Measurements from ENCODE around the gene AP3D1.

Gene AP3D1

DNA sequence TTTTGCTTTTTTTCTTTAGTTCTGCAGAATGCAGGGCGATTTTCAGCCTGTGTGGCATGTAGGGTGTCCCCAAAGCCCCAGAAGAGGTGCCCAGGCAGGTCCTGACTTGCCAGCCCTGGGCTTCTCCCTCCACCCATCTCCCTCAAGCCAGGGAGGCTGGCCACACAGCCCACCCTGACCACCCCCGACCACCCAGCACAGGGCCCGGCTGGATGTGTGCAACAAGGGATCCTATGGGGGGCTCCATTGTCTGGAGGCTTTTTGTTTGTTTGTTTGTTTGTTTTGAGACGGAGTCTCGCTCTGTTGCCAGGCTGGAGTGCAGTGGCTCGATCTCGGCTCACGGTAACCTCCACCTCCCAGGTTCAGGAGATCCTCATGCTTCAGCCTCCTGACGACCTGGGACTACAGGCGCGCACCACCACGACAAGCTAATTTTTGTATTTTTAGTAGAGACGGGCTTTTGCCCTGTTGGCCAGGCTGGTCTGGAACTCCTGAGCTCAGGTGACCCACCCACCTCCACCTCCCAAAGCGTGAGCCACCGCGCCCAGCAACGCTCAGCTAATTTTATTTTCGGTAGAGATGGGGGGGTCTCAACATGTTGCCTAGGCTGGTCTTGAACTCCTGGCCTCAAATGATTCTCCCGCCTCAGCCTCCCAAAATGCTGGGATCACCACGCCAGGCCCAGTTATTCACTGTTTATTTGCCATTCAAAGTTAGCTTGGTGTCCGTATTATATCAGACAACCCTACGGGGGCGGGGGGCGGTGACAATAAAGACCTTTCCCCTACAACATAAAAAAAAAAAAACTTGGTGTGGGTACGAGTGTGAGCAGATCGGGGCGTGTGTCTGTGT lies 92.6 kb downstream of the AP3D1 start:
- DNase-seq = no peak

DNA sequence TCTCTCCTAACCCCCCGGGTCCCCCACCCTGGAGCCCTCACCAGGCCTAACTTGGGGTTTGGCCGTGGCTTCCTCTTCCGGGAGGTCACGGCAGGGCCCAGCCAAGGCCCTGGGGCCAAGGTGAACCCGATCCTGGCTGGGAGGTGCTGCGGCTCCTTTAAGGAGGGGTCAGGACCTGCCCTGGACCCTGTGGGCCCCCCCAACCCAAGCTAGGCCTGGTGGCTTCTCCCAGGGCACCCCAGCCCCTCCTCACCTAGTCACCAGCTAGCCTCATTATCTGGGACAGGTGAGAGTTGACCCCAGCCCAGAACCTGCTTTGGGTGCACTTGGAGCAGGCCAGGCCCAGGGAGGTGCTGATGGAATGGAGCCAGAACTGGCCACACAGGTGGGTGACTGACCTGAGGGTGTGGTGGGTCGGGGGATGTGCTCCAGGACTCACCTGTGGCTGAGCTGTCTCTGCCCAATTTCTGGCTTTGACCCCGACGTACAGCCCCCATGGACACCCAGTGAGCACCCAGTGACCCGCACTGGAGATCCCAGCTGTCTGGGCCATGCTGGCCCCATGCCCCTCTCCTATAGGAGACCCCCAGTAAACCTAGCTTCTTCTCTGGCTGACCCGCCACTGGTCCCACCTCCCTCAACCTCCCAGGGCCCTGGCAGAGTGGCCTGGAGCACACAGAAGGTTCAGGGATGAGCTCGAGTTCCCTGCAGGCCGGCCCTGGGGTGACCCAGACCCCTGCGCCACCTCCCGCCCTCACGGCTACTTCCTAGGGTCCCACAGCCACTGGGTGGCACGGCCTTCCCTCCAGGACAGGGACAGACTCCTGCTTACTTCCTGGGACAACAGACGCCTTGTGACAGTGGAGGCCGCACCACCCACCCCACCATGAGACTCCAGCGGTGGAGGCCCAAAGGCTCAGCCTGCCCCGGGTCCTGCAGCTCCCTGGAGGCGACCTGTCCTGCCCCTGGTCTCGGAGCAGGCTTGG lies 93.6 kb downstream of the AP3D1 start:
- DNase-seq = no peak

DNA sequence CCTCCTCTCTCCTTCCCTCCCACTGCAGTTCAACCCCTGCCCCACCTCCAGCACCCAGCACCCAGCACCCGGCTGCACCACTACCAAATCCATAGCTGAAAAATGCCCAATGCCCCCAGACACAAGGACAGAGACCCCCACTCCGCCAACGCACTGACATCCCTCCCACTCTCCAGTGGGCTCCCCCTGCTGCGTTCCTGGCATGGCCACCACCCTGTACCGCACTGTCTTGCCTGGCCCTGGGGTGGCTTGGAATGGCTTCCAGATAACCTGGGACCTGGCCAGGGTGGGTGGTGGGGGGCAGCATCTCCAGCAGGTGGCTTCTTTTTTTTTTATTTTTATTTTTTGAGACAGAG lies 94.6 kb downstream of the AP3D1 start:
- DNase-seq = no peak

DNA sequence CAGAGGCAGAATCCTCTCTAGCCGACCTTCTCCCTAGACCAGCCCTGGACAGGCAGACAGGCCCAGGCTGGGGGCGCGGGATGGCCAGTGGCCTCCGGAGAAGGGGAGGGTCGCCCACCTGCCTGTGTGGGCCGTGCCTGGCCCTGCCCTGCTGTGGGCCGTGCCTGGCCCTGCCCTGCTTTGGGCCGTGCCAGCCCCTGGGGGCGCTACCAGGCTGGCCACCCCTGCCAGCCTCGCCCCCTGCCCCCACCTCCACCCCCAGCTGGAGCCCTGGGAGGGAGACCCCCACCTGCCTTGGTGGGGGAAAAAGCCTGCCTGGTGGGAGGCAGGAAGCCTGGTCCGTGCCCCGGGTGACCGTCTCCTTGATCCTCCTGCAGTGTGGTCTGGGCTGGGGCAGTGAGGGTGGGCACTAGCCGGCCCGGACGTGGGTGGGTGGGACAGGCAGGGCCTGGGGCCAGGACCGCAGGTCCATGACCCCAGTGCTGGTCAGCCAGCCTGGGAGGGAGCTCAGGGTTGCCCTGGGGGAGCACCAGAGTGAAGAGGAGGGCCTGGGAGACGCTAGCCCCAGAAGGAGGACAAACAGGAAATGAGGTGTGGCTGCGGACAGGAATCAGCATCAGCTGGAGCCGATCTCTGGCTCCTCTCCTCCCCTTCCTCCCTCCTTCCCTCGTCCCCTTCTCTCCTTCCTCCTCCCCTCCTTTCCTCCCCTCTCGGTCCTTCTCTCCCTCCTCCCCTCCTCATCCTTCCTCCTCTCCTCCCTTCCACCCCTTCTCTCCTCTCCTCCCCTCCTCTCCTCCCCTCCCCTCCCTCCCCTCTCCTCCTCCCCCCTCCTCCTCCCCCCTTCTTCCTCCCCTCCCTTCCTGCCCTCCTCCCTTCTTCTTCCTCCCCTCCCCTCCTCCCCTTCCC lies 95.2 kb downstream of the AP3D1 start:
- DNase-seq = no peak

DNA sequence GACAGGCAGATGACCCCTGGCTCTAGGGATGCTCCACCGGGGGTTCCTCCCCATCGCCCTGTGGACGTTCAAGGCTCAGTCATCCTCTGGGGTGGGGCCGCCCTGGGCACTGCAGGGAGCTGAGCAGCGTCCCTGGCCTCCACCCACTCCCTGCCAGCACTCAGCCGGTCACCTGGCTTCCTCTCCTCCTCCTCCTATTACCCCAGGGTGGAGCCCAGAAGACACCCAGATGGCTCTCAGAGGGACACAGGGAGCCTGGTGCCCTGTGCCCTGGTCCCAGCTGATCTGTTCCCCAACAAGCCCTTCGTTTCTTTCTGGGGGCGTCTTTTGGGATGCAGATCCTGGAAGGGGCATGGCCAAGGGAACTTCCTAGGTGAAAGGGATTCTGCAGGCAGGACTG lies 96.6 kb downstream of the AP3D1 start:
- DNase-seq = no peak

DNA sequence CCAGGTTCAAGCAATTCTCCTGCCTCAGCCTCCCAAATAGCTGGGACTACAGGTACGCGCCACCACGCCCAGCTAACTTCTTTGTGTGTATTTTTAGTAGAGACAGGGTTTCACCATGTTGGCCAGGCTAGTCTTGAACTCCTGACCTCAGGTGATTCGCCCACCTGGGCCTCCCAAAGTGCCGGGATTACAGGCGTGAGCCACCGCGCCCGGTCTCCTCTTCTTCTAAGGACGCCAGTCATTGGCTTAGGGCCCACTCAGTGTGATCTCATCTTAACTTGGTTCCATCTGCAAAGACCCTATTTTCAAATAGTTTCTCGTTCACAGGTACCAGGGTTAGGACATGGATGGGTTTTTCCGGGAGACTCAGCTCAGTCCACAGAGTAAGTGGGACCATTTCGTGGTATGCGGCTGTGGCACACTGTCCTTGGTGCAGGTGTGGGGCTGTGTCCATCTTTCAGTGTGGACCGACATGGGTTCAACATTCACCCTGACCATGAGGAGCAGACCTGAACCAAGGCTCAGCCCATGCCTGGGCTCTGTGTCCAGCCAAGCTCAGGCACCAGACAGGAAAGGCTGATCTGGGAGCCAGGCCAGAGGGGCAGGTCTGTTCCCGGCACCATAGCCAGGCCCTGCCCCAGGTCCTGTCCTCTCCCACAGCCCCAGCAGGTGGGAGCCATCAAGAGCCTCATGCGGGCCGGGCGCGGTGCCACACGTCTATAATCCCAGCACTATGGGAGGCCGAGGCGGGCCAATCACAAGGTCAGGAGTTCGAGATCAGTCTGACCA lies 97.6 kb downstream of the AP3D1 start:
- DNase-seq = no peak

DNA sequence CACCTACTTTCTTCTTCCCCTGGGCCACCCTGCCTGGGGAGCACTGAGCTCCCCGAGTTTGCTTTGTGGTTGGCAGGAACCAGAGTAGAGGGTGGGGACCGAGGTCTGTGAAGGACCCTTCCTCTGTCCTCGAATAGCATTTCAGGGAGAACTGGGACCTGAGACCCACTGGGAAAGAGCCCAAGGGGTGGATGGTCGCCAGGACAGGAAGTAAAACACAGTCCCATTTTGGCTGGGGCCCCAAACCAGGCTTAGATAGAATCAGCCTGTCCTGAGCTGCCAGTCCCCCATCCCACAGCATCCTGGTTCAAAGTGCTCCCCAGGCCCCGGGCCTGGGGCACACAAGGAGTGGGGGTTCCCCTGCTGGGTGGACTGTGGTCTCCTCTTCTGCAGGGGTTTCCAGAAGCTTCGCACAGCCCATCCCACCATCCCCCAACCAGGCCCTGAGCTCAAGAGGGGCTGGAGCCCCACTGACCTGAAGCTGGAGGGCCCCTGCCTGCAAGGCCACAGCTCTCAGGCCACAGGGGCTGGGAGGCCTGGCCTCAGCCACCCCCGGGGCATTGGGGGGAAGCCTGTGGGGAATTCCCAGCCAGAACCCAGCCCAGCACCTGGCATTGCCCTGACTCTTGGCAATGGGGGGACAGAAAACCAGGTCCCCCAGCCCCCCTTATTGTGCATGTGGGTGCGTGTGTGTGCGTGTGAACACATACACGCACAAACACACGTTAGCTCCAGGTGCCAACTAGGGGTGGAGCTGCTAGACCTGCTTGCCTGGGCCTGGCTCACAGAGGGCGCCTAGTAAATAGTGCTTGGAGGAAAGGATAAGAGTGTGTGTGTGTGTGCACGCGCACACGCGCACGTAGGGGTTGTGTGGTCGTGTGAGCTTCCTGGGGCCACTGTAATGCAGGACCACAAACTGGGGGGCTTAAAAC lies 99.3 kb downstream of the AP3D1 start:
- no peak for DNase-seq

DNA sequence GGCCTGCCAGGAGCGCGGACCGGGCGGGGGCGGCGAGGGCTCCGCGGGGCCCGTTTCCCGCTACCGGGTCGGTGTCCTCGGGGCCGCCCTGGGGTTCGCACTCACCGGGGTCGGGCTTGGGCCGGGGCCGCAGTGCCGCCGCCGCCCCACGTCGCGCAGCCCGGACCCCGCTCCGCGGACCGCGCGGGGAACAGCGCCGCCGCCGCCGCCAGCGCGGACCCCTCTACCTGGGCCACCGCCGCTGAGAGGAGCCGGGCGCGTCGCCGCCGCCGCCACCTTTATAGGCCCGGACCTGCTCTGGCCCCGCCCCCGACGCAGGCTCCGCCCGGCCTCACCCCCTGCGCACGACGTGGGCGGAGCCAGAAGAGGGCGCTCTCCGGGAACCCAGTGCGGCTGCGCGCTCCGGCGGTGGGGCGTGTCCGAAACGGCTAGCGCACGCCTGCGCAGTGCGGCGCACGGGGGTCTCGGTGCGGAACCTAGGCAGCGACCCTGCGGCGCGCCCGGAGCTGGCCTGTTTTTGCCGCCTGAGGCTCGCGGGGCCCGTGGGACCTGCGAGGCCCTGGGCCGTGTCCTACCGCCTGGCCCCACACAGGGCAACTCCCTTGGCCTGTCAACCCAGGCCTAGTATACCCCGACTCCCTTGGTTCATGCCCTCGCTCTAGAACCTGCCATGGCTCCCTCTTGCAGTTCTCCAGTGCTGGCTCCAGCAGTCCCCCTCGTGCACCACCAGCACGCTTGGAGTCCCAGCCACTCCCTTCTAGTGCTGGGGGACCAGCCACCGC lies 100.2 kb downstream of the AP3D1 start, which contains the start of gene MKNK2:
Gene MKNK2 (minus strand): TSS at position 254 of the 782 bp plus-strand sequence. CDS start 393 bp downstream, outside the sequence.
- DNase-seq = peak; percentile 60

All from NCI-H1694 treated with DMSO at 0.1 percent for 48 hours (cell line).